ENCODE measurements around the gene ECM2.

- TF ChIP-seq, protein P1, sequence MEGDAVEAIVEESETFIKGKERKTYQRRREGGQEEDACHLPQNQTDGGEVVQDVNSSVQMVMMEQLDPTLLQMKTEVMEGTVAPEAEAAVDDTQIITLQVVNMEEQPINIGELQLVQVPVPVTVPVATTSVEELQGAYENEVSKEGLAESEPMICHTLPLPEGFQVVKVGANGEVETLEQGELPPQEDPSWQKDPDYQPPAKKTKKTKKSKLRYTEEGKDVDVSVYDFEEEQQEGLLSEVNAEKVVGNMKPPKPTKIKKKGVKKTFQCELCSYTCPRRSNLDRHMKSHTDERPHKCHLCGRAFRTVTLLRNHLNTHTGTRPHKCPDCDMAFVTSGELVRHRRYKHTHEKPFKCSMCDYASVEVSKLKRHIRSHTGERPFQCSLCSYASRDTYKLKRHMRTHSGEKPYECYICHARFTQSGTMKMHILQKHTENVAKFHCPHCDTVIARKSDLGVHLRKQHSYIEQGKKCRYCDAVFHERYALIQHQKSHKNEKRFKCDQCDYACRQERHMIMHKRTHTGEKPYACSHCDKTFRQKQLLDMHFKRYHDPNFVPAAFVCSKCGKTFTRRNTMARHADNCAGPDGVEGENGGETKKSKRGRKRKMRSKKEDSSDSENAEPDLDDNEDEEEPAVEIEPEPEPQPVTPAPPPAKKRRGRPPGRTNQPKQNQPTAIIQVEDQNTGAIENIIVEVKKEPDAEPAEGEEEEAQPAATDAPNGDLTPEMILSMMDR (IDR thresholded peaks at IDR 0.05), result no peak
- TF ChIP-seq POLR2A (IDR thresholded peaks at IDR 0.05), result no peak
Measured at GRCh38 chr9:92545002-92545510, 9.3 kb upstream of the ECM2 start.
